G401 (cell line): ENCODE results near the gene SIK1. TPM values are rescaled to one million over a fixed set of nuclear protein-coding genes. Genes with fewer than 3 reads are reported as not detected.
"Not testable (repeated sequence)": the region's sequence is repeated elsewhere in the genome, so short reads cannot be mapped to it uniquely, and the experiment has no call there.

Source experiments
- DNase-seq: peaks from one replicate; pipeline ENCODE4 v3.0.0-alpha.2; 2015; ENCODE audit warnings: low spot score
- in situ Hi-C: cut with HindIII; loops from 2 replicates; pipeline ENCODE4 v1.10.0; 2016; ENCODE audit warnings: low sequenced_read_pairs, mixed read lengths
- total RNA-seq: library from RNA; depleted of rRNA; stranded (reverse); fragments of >200 nt; shearing (Covaris generic); gene quantifications from 2 replicates; pipeline ENCODE4 v1.2.3, GENCODE V29; 2014; rRNA removed

Gene SIK1
- total RNA-seq, result 2.0 and 10.8 TPM in 2 replicates

DNA sequence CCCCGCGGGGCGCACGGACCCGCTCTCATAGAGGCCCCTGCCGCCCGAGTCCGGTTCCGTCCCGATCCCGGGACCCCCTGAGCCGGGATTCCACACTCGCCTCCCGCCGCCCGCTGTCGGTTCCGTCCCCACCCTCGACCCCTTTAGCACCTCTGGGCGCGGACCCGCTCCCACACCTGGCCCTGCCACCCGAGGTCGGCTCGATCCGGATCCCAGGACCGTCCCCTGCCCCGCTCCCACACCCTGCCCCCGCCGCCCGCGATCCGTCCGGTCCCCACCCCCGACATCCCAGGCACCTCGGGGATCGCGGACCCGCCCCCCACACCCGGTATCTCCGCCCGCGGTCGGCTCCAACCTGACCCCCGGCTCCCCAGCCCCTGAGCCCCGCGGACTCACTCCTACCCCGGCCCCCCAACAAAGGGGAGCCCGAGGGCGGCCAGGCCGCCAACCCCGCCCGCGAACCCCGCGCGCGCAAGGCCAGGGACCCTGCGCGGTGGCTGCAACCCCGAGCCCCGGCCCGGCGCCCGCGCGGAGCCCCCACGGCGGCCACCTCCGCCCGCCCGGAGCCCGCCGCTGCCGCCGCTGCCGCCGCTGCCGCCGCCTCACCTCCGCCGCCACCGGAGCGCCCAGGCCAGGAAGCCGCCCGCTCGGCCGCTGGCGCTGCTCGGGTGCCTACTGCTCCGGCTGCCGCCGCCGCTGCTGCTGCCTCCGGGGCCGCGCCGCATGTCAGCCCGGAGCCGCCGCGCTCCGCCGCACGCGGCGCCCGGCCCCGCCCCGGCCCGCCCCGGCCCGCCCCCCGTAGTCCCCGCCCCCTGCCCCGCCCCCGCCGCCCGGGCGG is at the start of gene SIK1:
TSS of gene SIK1 (minus strand) at position 728 of the 838 bp plus-strand sequence. CDS start 953 bp downstream, outside the sequence.
- in situ Hi-C loops, DNase-seq: not testable (repeated sequence)

DNA sequence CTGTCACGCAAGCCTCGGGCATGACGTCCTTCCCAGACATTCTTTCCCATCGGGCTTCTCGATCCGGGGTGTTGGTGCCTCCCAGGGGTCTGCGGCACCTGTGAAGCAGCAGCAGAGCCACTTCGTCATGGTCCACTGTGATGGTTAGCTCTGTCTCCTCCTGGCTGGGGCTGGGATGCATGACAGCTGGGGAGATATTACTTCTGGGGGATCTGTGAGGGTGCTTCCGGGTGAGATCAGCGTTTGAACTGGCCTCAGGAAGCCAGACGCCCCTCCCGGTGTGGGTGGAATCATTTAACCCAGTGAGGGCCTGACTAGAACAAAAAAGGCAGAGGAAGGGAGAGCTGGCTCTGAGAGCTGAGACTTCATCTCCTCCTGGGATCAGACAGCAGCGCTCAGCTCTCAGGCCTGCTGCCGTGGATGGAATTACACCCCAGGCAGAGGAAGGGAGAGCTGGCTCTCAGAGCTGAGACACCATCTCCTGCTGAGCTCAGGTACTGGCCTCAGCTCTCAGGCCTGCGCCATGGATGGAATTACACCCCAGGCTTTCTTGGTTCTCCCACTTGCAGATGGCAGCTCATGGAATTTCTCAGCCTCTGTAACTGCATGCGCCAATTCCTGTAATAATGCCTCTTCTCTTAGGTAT is 44.8 kb upstream of the SIK1 start:
- in situ Hi-C loops, DNase-seq: not testable (repeated sequence)

DNA sequence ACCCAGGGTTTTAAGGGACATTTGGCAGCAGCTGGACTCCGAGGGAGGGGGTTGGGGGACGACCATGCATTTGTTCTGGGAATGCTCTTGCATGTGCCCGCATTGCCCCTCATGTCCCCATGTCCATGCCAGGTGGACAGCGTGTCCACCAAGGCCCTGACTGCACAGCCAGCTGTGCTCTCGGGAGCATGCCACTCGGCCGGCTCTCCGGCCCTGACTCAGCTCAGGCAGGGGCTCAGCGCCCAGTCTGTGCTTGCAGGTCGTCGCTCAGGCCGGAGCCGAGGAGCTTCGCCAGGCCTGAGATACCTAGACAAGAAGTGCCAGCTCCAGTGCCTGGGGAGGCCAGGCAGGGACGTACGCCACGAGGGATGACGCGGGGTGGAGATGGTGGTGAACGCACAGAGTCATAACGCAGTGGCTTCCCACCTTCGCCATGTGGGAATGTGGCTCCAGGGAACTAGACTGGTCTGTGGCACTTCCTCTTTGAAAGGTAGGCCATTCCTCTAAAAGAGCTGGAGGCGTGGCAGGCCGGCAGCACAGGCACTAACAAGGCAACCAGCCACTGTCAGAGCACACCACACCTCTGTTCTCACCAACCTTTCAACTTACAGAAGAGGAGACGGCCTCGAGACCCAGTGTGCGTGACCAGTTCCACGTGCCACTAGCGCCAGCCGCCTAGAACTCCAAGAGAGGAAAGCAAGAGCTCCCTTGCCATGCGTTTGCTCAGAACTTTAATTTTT is 43.0 kb upstream of the SIK1 start:
- in situ Hi-C loops, DNase-seq: not testable (repeated sequence)

DNA sequence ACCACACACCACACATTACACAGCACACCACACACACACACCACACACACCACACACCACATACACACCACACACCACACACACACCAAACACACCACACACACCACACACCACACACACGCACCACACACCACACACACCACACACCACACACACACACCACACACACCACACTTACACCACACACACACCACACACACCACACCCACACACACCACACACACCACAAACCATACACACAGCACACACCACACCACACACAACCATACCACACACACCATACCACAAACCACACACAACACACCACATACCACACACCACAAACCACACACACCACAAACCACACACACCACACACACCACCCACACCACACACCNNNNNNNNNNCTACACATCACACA is 40.9 kb upstream of the SIK1 start:
- no peak for DNase-seq
- in situ Hi-C loops, result no loop called here

DNA sequence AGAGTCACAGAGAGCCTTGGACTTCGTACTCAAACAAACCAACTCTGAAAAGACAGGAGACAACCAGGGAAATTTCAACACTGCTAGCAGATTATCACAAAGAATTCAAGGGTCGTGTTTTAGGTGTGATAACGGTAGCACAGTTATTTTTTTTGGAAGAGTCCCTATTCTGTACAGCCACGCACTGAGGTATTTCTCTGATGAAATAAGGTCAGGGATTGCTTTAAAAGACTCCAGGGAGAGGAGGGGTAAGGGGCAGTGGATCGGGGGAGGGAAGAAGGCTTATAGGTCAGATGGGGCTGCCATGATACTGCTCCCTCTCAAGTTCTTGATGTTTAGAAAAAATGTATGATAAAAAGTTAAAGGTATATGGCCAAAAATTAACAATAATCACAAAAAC is 38.2 kb upstream of the SIK1 start:
- in situ Hi-C loops, DNase-seq: not testable (repeated sequence)

DNA sequence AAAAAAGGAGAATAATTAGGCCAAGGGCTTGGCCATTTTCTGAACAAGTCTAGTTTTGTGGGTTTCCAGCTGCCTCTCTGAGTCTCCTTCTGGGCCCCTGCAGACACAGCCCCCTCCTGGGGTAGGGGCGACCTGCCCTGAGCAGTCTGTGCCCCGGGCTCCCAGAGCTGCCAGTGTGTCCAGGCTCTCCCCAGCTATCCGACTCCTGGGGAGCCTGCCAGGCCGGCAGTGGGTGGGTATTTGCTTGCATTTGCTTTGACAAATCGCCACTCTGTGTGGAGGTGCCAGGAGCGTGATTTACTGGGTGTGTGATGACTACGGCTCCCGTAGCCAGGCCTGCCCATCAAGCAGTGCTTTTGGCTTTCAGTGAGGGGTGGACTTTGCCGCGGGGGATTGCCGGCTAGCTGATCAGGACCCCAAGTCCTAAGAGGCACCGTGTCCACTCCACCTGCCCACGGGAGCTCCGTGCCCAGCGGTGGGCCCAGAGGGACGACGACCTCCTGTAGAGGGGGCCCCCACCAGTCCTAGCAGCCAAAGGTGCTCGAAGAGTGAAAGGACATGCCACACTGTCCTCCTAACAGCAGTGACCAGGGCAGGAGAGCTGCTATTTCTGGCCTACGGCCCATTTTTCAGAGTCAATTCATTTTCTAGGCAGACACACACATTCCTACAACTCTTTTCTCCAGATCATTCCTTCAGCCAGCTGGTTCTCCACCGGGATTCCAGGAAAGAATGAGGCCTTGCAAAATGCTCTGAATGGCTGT is 36.7 kb upstream of the SIK1 start:
- DNase-seq, in situ Hi-C loops: not testable (repeated sequence)

DNA sequence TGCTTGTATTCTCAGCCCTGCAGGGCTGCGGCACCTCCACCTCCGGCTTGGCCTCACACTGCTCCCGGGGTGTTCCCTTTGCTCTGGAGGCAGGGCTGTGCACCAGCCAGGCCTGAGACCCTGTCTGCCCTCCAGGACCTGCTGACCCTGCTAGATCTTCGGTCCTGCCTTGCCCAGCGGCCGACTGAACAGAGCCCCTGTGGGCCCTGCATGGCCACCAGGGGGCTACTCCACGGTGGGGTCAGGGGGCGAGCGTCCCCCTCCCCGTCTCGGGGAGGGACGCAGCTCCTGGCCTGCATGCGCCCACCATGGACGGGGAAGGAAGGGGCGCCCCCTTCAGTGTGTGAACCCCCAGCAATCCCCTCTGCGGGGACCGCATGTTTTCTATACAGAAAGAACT is 36.0 kb upstream of the SIK1 start:
- DNase-seq, in situ Hi-C loops: not testable (repeated sequence)

DNA sequence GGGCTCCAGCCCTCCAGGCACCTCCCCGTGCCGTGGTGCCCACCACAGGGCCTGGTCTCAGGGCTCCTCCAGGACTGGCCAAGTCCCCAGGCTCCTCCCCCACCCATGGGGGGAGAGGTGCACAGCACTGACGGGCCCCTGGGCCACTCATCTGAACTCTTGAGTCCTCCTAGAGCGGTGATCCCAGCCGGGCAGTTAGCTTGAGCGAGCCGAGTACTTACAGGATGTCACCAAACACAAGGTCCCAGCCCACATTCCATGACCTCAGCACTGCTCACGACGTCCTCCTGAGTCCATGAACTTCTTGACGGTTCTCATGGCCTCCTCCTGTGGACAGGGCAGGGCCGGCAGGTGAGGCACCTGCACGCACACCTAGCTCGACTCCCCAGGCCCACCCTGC is 33.5 kb upstream of the SIK1 start:
- DNase-seq, in situ Hi-C loops: not testable (repeated sequence)

DNA sequence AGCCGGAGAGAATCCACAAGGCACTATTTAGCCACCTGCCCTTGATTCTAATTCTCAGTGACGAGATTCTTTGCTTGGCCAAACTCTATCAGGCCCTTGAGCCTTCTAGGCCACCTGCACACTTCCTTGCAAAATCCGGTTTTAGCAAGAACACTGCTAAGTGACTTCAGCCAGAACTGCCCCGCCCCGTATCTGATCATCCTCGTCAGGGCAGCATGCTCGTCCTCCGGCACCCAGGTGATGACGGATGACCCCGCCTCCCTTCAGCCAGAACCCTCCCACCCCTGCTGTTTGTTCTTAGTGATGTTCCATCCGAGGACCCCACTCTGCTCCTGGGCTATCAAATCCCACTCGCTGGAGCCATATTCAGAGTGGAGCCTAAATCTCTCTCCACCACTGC is 32.1 kb upstream of the SIK1 start:
- DNase-seq, in situ Hi-C loops: not testable (repeated sequence)

DNA sequence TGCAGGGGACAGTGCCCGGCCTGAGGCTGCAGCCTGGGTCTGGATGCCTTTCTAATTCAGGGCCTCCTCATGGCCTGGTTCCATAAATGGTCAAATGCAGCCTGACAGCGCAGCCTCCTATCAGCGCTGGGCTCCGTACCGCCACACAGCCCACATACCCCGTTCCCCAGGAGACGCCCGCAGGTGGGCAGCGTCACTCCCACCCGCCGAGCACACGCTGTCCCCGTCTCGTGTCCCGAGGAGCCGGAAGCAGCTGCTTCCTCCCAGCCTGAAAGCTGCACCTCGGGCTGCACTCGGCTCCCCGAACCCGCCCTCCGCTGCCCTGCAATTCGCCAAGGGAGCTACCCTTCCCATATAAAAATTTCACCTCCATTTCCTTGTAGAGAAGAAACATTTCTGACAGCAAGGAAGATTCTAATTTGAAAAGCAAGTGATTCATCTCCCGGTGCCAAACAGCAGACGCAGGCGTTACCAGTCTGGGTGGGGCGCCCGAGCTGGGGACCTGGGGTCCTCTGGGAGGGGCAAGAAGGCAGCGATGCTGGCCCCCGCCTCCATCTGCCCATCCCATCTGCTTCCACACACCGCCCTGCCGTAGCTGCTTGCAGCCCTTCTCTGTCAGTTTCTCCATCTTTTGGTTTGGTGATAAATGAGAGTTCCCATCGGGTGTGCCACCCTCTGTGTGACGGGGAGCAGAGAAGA is 29.8 kb upstream of the SIK1 start:
- in situ Hi-C loops, result not testable (repeated sequence)

DNA sequence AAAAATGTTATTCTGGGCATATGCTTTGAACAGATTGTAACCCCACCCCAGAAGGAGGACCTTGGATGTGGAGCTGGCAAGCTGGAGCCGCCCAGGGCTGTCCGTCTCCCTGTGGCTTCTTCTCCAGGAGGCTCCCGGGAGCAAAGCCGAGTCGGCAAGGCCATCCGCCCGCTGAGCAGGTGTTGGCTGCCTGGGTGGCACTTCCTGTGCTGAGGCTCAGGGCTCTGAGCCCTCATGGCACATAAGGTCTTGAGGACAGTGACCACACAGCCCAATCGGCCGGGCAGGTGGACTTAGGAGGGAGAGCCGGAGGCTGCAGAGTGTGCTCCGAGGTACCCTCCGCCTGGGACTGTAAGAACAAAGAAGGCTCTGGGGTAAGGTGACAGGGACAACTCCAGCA is 28.8 kb upstream of the SIK1 start:
- in situ Hi-C loops, DNase-seq: not testable (repeated sequence)

More for the DNA sequence above, 29.8 kb upstream of the SIK1 start:
- not testable (repeated sequence) for DNase-seq

DNA sequence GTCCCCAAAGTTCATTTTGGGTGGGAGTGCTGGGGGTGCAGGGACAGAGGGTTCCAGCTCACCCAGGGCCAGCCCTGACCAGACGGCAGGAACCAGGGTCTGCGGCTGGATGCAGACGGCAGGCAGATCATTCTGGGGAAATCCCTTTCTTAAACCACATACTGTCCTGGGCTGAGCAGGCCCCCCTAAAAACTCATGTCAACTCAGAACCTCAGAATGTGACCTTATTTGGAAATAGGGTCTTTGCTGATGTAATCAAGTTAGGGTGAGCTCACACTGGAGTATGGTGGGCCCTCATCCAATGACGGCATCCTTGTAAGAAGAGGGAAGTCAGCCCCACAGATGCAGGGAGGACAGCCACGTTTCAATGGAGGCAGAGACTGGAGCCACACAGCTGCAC is 27.2 kb upstream of the SIK1 start:
- in situ Hi-C loops, DNase-seq: not testable (repeated sequence)

DNA sequence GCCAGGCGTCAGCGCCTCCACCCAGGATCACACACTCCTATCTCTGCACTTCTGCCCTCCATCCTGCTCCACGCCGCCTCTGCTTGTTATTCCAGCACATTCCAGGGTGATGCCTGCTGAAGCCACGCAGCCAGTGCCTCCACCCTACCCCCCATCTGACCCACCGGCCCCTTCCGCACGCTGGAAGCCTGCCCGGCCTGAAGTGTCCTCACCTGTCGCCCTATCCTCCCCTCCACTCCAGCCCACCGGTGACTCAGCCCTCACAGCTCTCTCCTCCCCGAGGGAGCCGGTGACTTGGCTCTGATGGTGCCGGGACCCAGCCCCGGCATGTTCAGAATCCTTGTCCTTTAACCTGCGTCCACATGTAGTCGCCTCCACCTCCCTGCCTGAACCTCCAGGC is 24.9 kb upstream of the SIK1 start:
- DNase-seq, in situ Hi-C loops: not testable (repeated sequence)

DNA sequence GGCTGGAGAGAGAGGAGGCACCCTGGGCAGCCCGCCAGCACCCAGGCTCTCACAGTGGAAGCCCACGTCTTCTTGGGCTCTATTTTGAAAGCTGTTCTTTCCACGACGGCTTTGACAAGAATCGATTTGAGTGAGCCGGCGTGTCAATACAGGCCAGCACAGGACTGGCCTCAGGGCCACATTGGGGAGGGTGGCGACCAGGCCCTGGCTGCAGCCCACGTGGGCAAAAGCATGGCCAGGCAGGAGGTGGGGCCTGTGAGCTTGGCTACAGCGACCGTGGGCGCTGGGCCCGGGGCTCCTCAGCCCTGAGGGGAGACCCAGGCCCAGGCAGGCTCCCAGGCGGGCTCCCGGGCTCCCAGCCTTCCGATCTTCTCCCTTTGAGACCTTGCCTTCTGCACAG is 23.4 kb upstream of the SIK1 start:
- in situ Hi-C loops, DNase-seq: not testable (repeated sequence)

DNA sequence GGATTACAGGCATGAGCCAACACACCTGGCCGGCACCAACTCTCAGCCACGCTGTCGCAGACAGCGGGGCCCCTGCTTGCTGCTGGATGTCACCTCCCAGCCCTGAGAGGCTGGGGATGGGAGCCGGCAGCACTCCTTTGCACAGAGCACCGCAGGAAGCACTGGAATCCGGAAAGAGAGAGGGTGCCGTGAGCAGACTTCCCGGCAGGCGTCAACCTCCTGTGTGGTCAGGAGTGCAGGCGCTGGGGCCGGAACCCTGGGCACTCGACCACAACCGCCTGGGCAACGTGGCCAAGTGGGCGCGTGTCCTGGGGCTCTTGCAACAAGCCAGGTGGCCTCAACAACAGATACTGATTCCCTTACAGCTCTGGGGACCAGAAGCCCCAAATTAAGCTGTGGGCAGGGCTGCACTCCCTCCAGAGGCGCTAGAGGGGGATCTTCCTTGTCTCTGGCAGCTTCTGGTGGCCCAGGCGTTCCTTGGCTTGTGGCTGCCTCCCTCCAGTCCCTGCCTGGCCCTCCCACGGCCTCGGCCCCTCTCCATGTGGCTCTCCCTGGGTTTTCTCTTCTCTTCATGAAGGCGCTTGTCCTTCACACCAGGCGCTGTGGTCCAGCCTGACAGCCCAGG is 20.5 kb upstream of the SIK1 start:
- in situ Hi-C loops, result not testable (repeated sequence)

DNA sequence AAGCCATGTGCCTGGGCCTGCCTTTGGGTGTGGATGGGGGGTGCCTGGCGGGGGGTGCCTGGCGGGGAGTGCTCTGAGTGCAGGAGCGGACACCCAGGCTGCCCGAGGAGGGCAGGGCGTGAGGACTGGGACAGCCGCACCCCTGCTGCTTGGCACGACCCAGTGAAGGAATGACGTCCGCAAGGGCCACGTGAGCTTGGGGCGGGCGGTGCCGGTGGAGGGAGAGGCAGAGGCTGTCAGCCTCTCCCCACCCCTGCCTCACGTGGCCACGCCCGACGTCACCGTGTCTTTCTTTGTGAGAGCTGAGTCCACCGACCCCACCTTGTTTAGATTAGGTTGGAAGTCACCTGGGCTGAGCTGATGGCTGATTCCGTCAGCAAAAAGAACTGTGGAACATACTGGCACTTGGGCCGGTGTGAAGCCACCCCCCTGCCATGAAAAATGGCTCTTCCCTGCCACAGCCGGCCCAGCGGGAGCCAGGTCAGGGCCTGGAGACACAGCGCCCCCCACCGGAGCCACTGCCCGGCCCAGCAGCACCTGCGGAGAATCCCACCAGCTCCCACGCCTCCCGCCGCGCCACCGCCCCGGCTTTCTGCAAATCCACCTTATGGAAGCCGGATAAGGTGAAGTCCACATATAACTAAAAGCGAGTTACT is 19.5 kb upstream of the SIK1 start:
- in situ Hi-C loops, DNase-seq: not testable (repeated sequence)

More for the DNA sequence above, 20.5 kb upstream of the SIK1 start:
- not testable (repeated sequence) for DNase-seq

DNA sequence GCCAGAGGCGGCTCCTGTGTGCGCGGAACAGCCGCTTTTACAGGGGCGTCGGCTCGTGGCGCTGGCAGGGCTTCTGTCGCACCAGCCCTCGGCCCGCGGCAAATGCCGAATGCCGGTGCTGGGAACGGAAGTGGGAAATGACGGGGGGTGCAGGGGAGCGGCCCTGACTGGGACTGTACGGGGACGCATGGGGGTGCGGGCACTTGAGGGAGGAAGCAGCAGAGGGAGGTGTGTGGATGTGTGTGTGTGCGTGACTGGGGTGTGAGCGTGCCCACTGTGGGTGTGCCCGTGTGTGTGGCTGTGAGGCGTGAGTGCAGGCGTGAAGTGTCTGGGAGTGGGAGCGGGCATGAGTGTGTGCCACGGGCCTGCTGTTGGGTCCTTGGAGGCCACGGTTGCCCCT is 17.6 kb upstream of the SIK1 start:
- in situ Hi-C loops, DNase-seq: not testable (repeated sequence)
